T-helper 9 cell (primary cell): ENCODE data around the gene FNDC3B.

ENCODE experiments used
- DNase-seq: peaks from one replicate; pipeline ENCODE4 v3.0.0-alpha.2; 2020

FNDC3B gene

GRCh38 chr3:172174513-172175253 lies 135.3 kb downstream of the FNDC3B start:
- DNase-seq = no peak

DNA sequence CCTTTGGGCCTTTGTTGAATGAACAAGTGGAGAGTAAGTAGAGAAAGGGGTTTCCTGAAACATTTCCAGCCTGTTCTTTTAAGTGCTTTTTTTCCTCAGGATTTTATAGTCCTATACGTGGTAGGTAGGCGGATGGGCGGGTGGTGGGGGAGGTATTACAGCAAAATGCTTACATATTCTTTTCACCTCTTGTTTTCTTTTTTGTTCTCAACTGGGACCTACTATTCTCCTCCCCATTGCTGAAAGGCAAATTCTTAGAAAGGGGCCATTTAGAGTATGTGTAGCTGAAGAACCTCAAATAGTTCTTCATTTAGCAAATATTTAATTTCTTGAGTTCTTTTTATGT lies 135.8 kb downstream of the FNDC3B start:
- DNase-seq = no peak

- no peak for DNase-seq
Observed at GRCh38 chr3:172176061-172176770, 136.8 kb downstream of the FNDC3B start.

- DNase-seq = no peak
Observed at GRCh38 chr3:172177046-172177445, 137.7 kb downstream of the FNDC3B start.

GRCh38 chr3:172177803-172178316 lies 138.5 kb downstream of the FNDC3B start:
- DNase-seq = no peak

- DNase-seq = no peak
Observed at GRCh38 chr3:172179680-172180399, 140.5 kb downstream of the FNDC3B start.

- DNase-seq = no peak
Observed at GRCh38 chr3:172180473-172180872, 141.1 kb downstream of the FNDC3B start.

DNA sequence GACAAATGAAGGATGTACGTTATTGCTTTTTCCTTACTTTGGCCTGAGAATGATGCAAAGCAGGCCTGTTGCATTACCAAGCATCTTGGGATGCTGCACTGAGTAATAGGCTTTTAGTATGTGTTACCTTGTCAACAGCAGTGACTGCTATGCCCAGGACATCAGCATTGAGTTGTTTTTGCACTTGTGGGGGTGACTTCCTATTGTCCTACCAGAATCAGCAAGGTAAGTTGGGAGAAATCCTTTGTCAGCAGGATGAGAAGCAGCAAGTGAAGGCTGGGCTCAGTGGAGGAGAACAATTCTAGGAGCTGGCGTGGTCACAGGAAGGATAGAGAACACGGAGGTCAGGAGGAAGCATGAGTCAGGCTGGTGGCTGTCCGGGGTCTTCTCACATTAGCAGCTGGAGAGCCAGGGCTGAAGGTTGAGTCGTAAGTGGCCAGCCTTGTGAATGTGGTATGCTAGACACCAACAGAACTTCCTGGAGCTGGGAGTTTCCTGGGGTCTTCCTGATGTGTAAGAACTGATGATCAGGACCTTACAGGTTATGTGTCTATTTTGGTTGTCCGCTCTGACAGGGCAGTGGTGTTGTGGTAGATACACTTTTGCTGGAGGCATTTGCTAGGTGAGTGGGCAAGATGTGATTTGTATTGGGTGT lies 142.7 kb downstream of the FNDC3B start:
- no peak for DNase-seq

DNA sequence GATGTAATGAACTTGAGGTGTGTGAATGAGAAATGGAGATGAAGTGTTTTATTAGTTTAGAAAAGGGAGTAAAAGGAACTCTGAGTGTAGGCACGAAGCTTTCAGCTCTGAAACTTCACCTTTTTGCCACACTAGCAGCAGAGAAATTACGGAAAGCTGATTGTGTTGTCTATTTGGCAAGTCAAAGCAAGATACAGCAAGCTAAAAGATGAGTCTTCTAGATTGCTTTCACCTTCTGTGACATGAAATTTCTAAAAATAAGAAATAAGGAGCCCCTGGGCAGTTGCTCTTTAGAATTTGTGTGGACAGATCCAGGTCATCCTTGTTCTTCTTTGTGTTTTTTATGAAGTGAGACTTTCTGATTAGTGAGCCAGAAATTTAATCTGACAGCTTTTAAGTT lies 143.4 kb downstream of the FNDC3B start:
- DNase-seq = no peak

DNA sequence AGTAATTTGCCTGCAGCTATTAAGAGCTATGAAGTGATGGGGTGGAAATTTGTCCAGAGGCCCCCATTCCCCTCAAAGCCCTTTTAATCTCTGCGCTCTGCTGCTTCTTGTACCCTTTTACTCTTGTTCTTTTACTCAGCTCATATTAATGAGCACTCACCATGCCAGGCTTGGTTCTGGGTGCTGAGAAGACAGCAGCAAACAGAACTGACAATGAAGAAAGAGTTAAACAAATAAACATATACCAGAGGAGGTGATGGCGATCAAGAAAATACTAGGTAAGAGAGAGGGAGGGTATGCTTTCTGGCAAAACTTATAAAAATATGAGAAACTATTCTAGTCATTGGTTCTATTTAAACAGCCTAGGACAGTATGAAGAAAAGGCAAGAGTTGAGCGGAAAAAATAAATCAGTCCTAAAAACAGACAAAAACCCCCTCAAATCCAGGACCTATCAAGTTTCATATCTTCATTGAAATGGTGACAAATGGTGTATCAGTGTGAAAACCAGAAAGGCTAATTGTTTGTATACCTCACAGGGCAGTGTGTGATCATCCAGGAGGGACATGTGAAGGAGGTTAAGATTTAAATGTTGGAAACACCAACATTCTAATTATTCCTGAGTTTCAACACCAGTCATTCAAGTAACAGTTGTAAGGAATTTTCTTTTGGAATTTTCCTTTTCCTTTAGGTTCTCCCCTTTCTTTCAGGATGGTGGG lies 144.9 kb downstream of the FNDC3B start:
- DNase-seq = no peak

DNA sequence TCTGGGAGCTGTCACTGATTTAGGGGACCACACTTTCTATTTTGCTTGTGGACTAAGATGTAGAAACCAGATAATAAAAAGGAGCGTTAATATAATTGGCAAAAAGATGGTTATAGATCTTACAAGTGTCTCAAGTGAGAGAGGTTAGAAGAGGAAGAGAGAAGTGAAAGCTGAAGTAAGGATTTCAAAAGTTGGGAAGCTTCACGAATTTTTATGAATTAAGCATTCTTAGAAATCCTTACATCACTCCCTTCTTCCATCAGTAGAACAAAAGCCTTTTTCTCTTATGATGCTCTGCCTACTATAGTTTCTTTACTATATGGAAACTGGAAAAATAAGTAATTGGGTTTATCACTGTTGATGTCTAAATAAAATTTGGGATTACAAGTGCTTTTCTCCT lies 146.5 kb downstream of the FNDC3B start:
- DNase-seq = no peak

DNA sequence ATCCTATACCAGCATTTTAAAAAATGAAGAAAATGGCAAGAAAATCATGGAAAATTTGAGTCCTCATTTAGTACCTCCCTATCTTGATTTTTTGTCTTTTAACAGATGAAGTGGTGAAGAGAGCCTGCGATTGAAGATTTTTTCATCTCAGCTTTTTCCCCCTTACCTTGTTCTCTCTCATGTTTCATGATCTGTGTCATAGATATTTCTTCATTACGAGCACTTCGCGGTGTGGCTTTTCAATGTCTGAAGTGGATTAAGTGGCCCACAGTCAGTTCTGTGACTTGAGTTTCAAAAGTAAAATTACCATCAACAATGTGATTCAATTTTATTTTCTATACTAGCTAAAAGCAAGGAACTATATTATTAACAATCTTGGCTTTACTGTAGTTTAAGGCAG lies 147.2 kb downstream of the FNDC3B start:
- DNase-seq = no peak

DNA sequence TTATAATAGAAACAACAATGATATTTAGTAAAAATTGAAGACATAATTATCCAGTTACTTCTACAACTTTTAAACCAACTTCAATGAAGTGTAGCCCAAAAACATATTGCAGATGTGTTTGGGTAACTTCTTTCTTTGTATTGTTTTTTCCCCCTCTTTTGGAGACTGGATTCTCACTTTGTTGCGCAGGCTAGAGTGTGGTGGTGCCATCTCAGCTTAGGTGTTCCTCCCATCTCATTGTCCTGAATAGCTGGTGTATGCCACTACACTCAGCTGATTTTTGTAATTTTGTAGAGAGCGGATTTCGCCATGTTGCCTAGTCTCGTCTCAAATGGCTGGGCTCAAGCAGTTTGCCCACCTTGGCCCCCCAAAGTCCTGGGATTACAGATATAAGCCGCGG lies 148.1 kb downstream of the FNDC3B start:
- no peak for DNase-seq

GRCh38 chr3:172188511-172188910 lies 149.1 kb downstream of the FNDC3B start:
- DNase-seq = no peak

GRCh38 chr3:172189213-172189612 lies 149.8 kb downstream of the FNDC3B start:
- no peak for DNase-seq

DNA sequence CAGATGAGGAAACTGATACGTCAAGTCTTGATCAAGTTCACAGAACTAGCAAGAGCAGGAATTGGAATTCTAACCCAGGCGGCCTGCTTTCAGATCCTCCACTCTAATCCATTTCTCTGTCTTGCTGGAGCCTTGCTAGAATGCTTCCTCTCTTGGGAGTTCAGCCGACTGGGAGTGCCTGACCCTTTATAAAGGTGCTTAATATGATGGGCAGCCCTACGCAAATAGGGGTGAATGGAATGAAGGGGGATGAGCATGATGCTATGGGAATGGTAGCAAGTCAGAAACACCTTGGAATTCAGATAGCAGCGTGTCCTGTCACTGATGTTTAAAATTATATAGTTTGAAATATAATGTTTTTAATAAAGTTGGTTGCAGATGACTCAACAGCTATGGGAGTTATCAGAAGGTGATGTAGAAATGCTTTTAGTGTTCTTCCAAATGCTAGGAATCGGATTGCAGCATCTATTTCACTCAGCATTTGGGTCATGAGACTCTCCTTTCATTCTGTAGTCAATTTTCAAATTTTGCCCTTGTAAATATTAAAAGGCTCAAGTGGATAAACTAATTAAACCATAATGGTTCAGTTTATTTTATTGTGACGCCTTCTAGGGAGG lies 150.7 kb downstream of the FNDC3B start:
- DNase-seq = no peak

DNA sequence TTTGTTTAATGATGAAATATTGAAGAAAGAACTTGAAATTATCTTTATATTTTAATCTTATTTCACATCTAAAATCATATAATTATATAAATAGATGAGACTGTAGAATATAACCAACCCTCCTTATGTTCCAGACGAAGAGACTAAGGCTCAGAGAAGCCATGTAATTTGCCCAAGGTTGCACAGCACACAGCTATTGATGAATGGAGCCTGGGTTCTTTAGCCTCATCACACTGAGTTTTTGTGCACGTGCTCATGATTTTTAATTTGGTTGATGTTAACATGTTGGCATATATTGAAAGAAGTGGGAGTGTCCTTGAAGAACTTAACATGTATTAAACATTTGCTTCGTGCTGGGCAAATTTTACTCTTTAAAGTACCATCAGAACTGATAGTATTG lies 151.6 kb downstream of the FNDC3B start:
- DNase-seq = no peak

DNA sequence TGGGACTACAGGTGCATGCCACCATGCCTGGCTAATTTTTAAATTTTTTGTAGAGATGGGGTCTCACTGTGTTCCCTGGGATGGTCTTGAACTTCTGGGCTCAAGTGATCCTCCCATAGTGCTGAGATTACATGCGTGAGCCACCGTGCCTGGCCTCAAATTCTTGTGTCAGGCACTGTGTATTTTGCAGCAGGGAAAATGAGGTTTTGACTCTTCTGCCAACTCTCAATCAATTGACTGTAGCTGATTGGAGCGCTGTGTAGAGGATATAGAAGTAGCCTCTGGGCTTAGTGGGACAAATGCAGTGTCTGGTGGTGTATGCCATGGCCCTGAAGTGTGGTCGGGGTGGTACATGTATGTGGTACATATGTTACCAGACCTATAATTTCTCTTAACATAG lies 152.3 kb downstream of the FNDC3B start:
- DNase-seq = no peak

DNA sequence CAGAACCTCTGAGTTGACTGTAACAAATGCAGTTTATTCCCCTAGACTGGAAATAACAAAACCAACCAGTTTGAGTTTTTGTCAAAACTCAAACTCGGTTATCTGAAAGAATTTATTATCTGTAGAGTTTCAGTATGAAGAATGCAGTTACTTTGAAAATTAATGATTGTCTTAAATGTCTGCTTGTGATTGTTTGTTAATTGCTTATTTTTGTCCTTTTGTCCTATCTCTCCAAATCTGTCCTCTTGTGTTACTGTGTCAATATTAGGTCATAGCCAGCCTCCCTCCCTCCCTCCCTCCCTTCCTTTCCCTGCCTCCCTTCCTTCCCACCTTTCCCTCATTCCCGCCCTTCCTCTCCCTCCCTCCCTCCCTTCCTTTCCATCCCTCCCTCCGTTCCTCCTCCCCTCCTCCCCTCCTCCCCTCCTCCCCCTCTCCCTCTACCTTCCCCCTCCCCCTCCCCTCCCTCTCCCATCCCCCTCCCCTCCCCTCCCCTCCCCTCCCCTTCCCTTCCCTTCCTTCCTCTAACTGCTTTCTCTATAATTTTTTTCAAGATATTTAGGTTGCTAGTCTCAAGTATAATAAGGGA lies 153.5 kb downstream of the FNDC3B start:
- no peak for DNase-seq

- no peak for DNase-seq
Observed at GRCh38 chr3:172193436-172193835, 154.1 kb downstream of the FNDC3B start.

GRCh38 chr3:172194702-172195406 lies 155.5 kb downstream of the FNDC3B start:
- DNase-seq = no peak
